Measurements from ENCODE around the gene CHST9.
"Not testable (repeated sequence)": the region's sequence is repeated elsewhere in the genome, so short reads cannot be mapped to it uniquely, and the experiment has no call there.

CHST9 gene

DNA sequence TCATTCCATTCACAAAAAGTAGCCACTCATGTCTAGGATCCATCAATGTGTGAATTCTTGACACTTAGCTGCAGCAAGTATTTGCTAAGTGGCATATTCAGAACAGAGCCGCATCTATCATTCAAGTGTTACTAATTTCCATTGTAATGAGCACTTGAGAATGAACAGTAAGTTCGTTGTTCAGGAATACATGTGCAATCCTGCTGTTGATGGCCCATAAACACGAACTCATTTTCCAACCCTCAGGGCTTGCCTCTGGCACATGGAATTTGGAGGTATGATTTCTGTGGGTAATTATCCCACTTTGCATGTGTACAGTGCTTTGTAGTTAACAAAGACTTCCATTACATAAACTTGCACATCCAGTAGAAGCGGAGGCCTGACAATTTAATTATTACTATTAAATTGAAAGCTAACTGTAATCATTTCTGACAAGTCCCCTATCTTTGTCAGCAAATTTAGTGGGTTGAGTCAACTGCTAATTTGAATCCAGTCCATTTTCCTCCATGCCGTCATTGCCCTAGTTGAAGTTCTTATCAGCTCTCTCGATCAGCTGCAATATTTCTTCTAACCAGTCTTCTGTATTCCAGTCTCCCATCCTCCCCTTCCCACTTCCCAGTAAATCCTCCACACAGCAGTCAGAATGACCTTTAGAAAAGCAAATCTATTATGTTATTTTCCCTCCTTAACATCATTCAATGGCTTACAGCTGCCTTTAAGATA is 203.6 kb downstream of the CHST9 start:
- TF ChIP-seq CTCF (IDR thresholded peaks at IDR 0.05; ENCODE audit: insufficient read depth, missing control alignments), result no peak
- no peak for FAIRE-seq
- DNase-seq (ENCODE audit: insufficient read length, low spot score), result no peak

DNA sequence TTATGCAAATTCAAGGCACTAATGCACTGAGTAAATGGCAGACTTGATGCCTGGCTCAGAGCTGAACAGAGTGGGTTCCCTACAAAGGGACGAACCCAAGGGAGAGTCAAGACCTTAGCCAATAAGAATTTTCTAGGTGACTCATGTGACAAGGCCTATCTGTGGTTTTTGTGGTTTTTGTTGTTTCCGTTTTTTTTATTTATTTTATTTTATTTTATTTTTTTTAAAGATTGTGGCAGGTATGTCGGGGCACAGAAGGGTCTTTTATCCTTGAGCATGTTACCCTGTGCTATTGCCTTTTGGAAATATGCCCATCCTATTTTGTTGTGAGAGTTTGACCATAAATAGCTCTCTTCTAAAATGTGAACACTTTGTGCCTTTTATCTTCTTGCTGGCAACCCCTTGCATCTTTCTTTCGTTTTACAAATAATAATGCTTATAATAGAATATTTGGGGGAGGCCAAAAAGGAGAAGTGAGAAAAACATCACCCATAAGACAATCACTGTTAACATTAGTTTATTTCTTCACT is 206.2 kb downstream of the CHST9 start:
- DNase-seq (ENCODE audit: insufficient read length, low spot score) (no peak), FAIRE-seq (no peak)
- no peak for TF ChIP-seq CTCF (IDR thresholded peaks at IDR 0.05; ENCODE audit: insufficient read depth, missing control alignments)

DNA sequence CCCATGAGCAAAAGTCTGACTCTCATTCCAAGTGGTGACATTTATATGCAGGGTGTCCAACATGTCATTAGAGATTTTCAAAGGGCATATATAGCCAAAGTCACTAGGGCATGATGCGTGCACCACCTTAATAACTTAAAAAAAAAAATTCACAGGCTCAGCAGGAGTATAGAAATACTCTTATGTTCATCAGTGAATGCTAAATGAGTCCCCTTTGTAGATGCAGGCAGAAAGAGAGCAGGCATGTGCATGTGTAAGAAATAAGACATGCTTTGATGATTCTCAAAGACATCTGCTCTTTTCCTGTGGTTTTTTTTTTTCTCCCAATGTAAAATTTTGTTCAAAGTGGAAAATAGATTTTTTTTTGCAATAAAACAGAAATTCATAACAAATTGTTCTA is 207.3 kb downstream of the CHST9 start:
- FAIRE-seq (no peak), DNase-seq (ENCODE audit: insufficient read length, low spot score) (no peak)
- TF ChIP-seq CTCF (IDR thresholded peaks at IDR 0.05; ENCODE audit: insufficient read depth, missing control alignments), result no peak

- FAIRE-seq (no peak), DNase-seq (ENCODE audit: insufficient read length, low spot score) (no peak)
- no peak for TF ChIP-seq CTCF (IDR thresholded peaks at IDR 0.05; ENCODE audit: insufficient read depth, missing control alignments)
Measured at GRCh38 chr18:26976206-26976605, 208.9 kb downstream of the CHST9 start.

DNA sequence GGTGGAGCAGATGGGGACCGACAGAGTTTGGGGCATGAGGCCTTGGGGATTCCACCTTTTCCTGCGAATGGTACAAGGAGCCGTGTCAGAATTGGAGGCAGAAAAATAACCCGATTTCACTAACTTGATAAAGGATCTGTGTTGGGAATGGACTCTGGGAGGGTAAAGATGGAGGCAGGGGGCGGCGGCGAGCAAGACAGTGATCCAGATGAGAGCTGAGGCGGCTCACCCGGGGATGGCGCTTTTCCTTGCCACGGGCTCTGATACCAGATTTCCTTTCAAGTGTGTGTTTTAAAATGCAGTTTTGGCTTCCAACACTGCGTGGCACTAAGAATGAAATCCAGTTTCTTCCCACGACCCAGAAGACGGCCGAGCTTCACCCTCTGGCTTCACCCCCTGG is 212.6 kb downstream of the CHST9 start:
- FAIRE-seq; DNase-seq (ENCODE audit: insufficient read length, low spot score): not testable (repeated sequence)

DNA sequence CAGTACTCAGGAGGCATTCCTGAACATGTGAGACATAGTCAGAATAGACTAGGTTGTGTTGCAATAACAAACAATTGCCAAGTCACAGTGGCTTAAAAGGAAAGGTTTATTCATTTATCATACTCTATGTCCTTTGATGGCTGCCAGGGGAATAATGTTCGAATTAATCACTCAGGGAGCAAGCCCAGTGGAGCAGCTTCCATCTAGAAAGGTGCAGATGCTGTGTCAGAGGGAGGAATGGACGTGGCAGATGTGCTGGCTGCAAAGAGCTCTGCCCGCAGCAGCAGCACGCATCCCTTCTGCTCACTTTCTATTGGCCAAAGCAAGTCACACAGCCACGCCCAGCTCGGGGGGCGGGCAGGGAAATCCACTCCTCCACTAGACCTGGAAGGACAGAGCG is 213.7 kb downstream of the CHST9 start:
- TF ChIP-seq CTCF (IDR thresholded peaks at IDR 0.05; ENCODE audit: insufficient read depth, missing control alignments), result no peak
- FAIRE-seq (no peak), DNase-seq (ENCODE audit: insufficient read length, low spot score) (no peak)

DNA sequence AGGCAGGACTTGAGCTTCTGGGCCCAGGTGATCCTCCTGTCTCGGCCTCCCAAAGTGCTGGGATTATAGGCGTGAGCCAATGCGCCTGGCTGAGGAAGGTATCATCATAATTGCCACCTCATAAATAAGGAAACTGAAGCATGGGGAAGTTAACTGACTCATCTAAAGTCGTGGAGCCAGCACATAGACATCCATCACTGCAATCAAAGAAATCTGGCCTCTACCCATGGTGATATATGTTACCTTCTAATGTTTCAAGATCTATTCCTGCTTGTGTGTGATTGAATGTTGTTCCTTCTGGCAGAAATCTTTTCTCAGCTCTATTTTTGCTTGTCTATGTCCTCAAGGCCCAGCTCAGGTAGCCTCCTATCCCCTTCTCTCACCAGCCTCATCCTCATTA is 214.5 kb downstream of the CHST9 start:
- DNase-seq (ENCODE audit: insufficient read length, low spot score), result no peak

More for the DNA sequence above, 214.5 kb downstream of the CHST9 start:
- no peak for TF ChIP-seq CTCF (IDR thresholded peaks at IDR 0.05; ENCODE audit: insufficient read depth, missing control alignments)
- no peak for FAIRE-seq

Data from D721Med (cell line).